HCT116 (cell line): ENCODE data around the gene CEACAM19. TPM values are rescaled to one million over a fixed set of nuclear protein-coding genes. Genes with fewer than 3 reads are reported as not detected.

Source experiments
- ATAC-seq: fragments of 200-7000 bp; cut with Tn5 transposase; 2 replicates; pipeline ENCODE4 v1.9.1; 2020; ENCODE audit warnings: mild to moderate bottlenecking, moderate library complexity
- BruUV-seq: library from RNA; stranded (reverse); fragments of 400-500 nt; replicated peaks from 2 replicates; lab custom pipeline; 2021; lab: Mats Ljungman, UMichigan
- CTCF ChIA-PET: fragments of 300-600 bp; sonication (Branson Sonifier 250); formaldehyde crosslinking; loops from one replicate; lab custom pipeline; 2021; ENCODE audit warnings: antibody characterized with exemption; lab: Charles Lee
- POLR2A ChIA-PET: fragments of 300-600, 350-600 bp; sonication (Branson Sonifier 250); formaldehyde crosslinking; loops from one replicate; lab custom pipeline; 2021; ENCODE audit warnings: antibody characterized with exemption; lab: Charles Lee
- RAD21 ChIA-PET, 2 experiments: fragments of 300-600 bp; sonication (Branson Sonifier 250); formaldehyde crosslinking; loops; one replicate each; lab custom pipeline; 2023; ENCODE audit warnings: low total read pairs in 2 of 2; ENCODE audit not compliant: uncharacterized antibody in 2 of 2, unreplicated experiment in 2 of 2, low non-redundant PET in 1 of 2; lab: Charles Lee
- DNase-seq: peaks from one replicate; pipeline ENCODE4 v3.0.0-alpha.2; 2010; ENCODE audit warnings: low read depth, low spot score
- H2AFZ ChIP-seq: fragments of 200-600 bp; shearing (Covaris generic), sonication (generic); 2 replicates; pipeline ENCODE4 v1.6.1; 2017; ENCODE audit warnings: low read depth, mixed run types, mixed read lengths, antibody characterized with exemption, low read length; ENCODE audit not compliant: poor library complexity, severe bottlenecking
- H3K27ac ChIP-seq: 2 replicates; pipeline ENCODE4 v1.5.1; 2012; ENCODE audit warnings: low read depth, low read length
- H3K27me3 ChIP-seq: fragments of 200-600 bp; sonication (generic); 2 replicates; pipeline ENCODE4 v1.6.1; 2016; ENCODE audit warnings: mixed run types, low read length, mixed read lengths; ENCODE audit not compliant: insufficient read depth
- H3K36me3 ChIP-seq, 2 experiments: fragments of 200-500 bp in 1 of 2; fragments of 200-600 bp in 1 of 2; sonication (Bioruptor generic) in 1 of 2; sonication (generic) in 1 of 2; 2 replicates each; pipeline versions ENCODE4 v1.5.1 to v1.6.1; 2014 to 2016; ENCODE audit warnings: low read length in 2 of 2, inconsistent platforms in 1 of 2, mixed read lengths in 1 of 2, mixed run types in 1 of 2; ENCODE audit not compliant: insufficient read depth in 2 of 2, control insufficient read depth in 1 of 2
- H3K4me1 ChIP-seq, 2 experiments: fragments of 200-600 bp in 1 of 2; sonication (generic) in 1 of 2; 2 replicates each; pipeline versions ENCODE4 v1.5.1 to v1.6.1; 2012 to 2017; ENCODE audit warnings: low read length in 2 of 2, inconsistent platforms in 1 of 2, mild to moderate bottlenecking in 1 of 2, mixed read lengths in 1 of 2, mixed run types in 1 of 2, moderate library complexity in 1 of 2; ENCODE audit not compliant: insufficient read depth in 2 of 2, control insufficient read depth in 1 of 2
- H3K4me2 ChIP-seq: fragments of 200-600 bp; sonication (generic); 2 replicates; pipeline ENCODE4 v1.6.1; 2017; ENCODE audit warnings: mixed run types, low read length, mixed read lengths
- H3K4me3 ChIP-seq, 2 experiments: fragments of 200-600 bp in 1 of 2; sonication (generic) in 1 of 2; replicated peaks in 1 of 2; 2 replicates each; pipeline ENCODE4 v1.5.1; 2011 to 2016; ENCODE audit warnings: low read length in 2 of 2, control low read depth in 1 of 2, low read depth in 1 of 2, mild to moderate bottlenecking in 1 of 2, mixed read lengths in 1 of 2, mixed run types in 1 of 2
- H3K79me2 ChIP-seq: fragments of 200-600 bp; sonication (generic); 2 replicates; pipeline ENCODE4 v1.6.1; 2017; ENCODE audit warnings: mild to moderate bottlenecking, mixed run types, low read length, moderate library complexity, mixed read lengths; ENCODE audit not compliant: insufficient read depth
- H3K9ac ChIP-seq: fragments of 200-600 bp; sonication (generic); 2 replicates; pipeline ENCODE4 v1.6.1; 2016; ENCODE audit warnings: low read length, mixed read lengths
- H3K9me2 ChIP-seq: fragments of 200-600 bp; sonication (generic), shearing (Covaris generic); 2 replicates; pipeline ENCODE4 v1.6.1; 2017; ENCODE audit warnings: mixed run types, mild to moderate bottlenecking, moderate library complexity; ENCODE audit not compliant: insufficient read depth
- H3K9me3 ChIP-seq, 2 experiments: fragments of 200-500 bp in 1 of 2; fragments of 200-600 bp in 1 of 2; sonication (Bioruptor generic) in 1 of 2; sonication (generic) in 1 of 2; 2 replicates each; pipeline ENCODE4 v1.6.1; 2014 to 2017; ENCODE audit warnings: low read length in 2 of 2, mixed read lengths in 2 of 2, inconsistent platforms in 1 of 2, low read depth in 1 of 2, mild to moderate bottlenecking in 1 of 2, mixed run types in 1 of 2, moderate library complexity in 1 of 2; ENCODE audit not compliant: control insufficient read depth in 1 of 2, insufficient read depth in 1 of 2
- H4K20me1 ChIP-seq: fragments of 200-600 bp; sonication (generic), shearing (Covaris generic); 2 replicates; pipeline ENCODE4 v1.6.1; 2017; ENCODE audit warnings: mixed run types, mild to moderate bottlenecking, moderate library complexity; ENCODE audit not compliant: insufficient read depth
- EZH2 ChIP-seq: fragments of 200-600 bp; sonication (generic); IDR thresholded peaks from 2 replicates; pipeline ENCODE4 v1.6.1; 2017; ENCODE audit warnings: antibody characterized with exemption, mixed run types
- JUND ChIP-seq: IDR thresholded peaks from 2 replicates; pipeline ENCODE4 v1.6.1; 2012
- POLR2A ChIP-seq: IDR thresholded peaks from 2 replicates; pipeline ENCODE4 v1.7.0; 2011; ENCODE audit warnings: borderline replicate concordance; ENCODE audit not compliant: insufficient read depth, insufficient read length; ENCODE audit errors: extremely low read depth
- RAD21 ChIP-seq: IDR thresholded peaks from 2 replicates; pipeline ENCODE4 v1.6.1; 2012; ENCODE audit warnings: low read depth, mild to moderate bottlenecking
- TCF7L2 ChIP-seq: IDR thresholded peaks from 2 replicates; pipeline ENCODE4 v1.7.0; 2011; ENCODE audit warnings: borderline replicate concordance, inconsistent platforms; ENCODE audit not compliant: insufficient read depth, insufficient read length; ENCODE audit errors: extremely low read depth
- ZFX ChIP-seq: fragments of 450-650 bp; IDR thresholded peaks from 2 replicates; pipeline ENCODE4 v1.6.1; 2017
- ZNF274 ChIP-seq: fragments of 200-500 bp; sonication (Bioruptor generic); IDR thresholded peaks from 2 replicates; pipeline ENCODE4 v1.6.1; 2014; ENCODE audit warnings: mild to moderate bottlenecking, low read depth, low read length, inconsistent platforms
- intact Hi-C: fragments of 100-400 bp; cut with micrococcal nuclease; formaldehyde crosslinking; loops from 2 replicates; pipeline ENCODE4 v1.10.0; 2022
- total RNA-seq: library from RNA; stranded (reverse); gene quantifications from one replicate; pipeline ENCODE4 v1.2.1, GENCODE V29; 2021; ENCODE audit not compliant: unreplicated experiment

Gene CEACAM19
- total RNA-seq, 1 experiment from 2014 or later = 4.0 TPM

GRCh38 chr19:44640518-44640917 is 30.8 kb upstream of the CEACAM19 start:
- ATAC-seq (no peak), DNase-seq (no peak)
- no peak overlapping the region for H3K27ac ChIP-seq
- no peaks in the 10 kb centered on the region for H4K20me1 ChIP-seq
- H3K36me3 ChIP-seq = no peaks in the 10 kb centered on the region
- H3K9me2 ChIP-seq = no peaks in the 10 kb centered on the region
- H3K4me2 ChIP-seq = no peak overlapping the region
- no peak overlapping the region for H3K4me3 ChIP-seq
- RAD21 ChIA-PET = no interaction called here
- BruUV-seq = no TSS peak
- POLR2A ChIA-PET = no interaction called here
- CTCF ChIA-PET = interaction anchor here (1.1 kb wide), 1 partner anchor 70 kb away, joined by 5 read pairs; no protein-coding TSS in a partner anchor
- TF ChIP-seq ZFX (no peak), JUND (no peak), TCF7L2 (no peak), EZH2 (no peak)
- no peak overlapping the region for H2AFZ ChIP-seq
- intact Hi-C loops = loop anchor here (5.0 kb wide), 1 partner anchor 53 kb away; no protein-coding TSS in a partner anchor
- no peaks in the 10 kb centered on the region for H3K9me3 ChIP-seq
- peaks cover 4 to 30% of the 10 kb centered on the region in 2 experiments for H3K4me1 ChIP-seq
- peaks cover 13% of the 10 kb centered on the region for H3K79me2 ChIP-seq
- H3K27me3 ChIP-seq = no peaks in the 10 kb centered on the region
- no peak overlapping the region for H3K9ac ChIP-seq

DNA sequence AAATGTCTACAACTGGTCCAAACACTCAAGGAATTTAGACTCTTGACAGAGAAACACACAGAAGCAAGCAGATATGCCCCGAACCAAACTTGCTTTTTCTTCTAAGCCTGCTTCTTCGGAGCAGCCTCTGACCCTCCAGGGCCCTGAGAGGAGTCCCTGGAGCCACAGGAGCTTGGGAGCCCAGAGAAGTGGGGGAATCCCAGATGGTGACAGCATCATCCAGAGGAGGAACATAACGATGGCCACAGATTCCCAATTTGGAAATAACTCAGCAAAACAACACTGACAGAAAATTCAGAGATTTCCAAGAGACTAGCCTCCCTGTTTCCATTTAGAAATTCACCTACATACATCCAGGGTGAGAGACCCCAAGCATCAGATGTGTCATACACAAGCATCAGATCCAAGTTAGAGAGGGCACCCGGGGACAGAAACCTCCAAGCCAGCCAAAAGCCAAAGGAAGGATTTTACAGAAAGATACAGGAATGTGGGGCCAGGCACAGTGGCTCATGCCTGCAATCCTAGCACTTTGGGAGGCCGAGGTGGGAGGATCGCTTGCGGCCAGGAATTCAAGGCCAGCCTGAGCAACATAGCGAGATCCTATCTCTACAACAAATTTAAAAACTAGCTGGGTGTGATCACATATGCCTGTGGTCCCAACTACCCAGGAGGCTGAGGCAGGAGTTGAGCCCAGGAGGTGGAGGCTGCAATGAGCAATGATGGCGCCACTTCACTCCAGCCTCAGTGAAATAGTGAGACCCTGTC is 29.6 kb upstream of the CEACAM19 start:
- ChIA-PET POLR2A (interaction anchor here (2.5 kb wide), 1 partner anchor 53 kb away, joined by 16 read pairs; no protein-coding TSS in a partner anchor), RAD21 (no interaction called here), CTCF (no interaction called here)
- intact Hi-C loops = loop anchor here (5.0 kb wide), 1 partner anchor 54 kb away; no protein-coding TSS in a partner anchor
- Histone ChIP-seq H2AFZ (no peak overlapping the region), H3K9me3 (no peaks in the 10 kb centered on the region), H4K20me1 (peaks cover 5% of the 10 kb centered on the region; the same call in 1 of the 2 replicates), H3K27me3 (no peaks in the 10 kb centered on the region), H3K4me2 (no peak overlapping the region), H3K4me1 (peaks cover 4 to 26% of the 10 kb centered on the region in 2 experiments), H3K27ac (no peak overlapping the region), H3K9ac (no peak overlapping the region), H3K36me3 (peaks cover 0 to 9% of the 10 kb centered on the region in 2 experiments; a peak in 2 of 4 replicates), H3K4me3 (no peak overlapping the region), H3K9me2 (no peaks in the 10 kb centered on the region), H3K79me2 (peaks cover 24% of the 10 kb centered on the region)
- no peak for ATAC-seq
- DNase-seq = no peak
- no peak for TF ChIP-seq ZNF274
- no peak for TF ChIP-seq POLR2A
- TF ChIP-seq ZFX = no peak
- TF ChIP-seq RAD21 = no peak
- BruUV-seq = no TSS peak
